OCI-LY1 (cell line): ENCODE data around the gene LILRA5.

Experiments used
- H2AFZ ChIP-seq: fragments of 200-600 bp; sonication (generic), shearing (Covaris generic); 2 replicates; pipeline ENCODE4 v1.6.0; 2014; ENCODE audit warnings: antibody characterized with exemption, mild to moderate bottlenecking, low read length
- H3F3A ChIP-seq: fragments of 200-600 bp; sonication (generic), shearing (Covaris generic); 2 replicates; pipeline ENCODE4 v1.6.0; 2014; ENCODE audit warnings: mild to moderate bottlenecking, antibody characterized with exemption, low read length, moderate library complexity; ENCODE audit not compliant: insufficient read depth
- H3K27ac ChIP-seq: fragments of 200-600 bp; sonication (generic); 2 replicates; pipeline ENCODE4 v1.5.1; 2014; ENCODE audit warnings: low read length, mixed run types, mild to moderate bottlenecking, low read depth; ENCODE audit not compliant: poor library complexity, severe bottlenecking
- H3K27me3 ChIP-seq: fragments of 200-600 bp; sonication (generic); 2 replicates; pipeline ENCODE4 v1.6.0; 2014; ENCODE audit warnings: antibody characterized with exemption, mild to moderate bottlenecking, low read length, moderate library complexity; ENCODE audit not compliant: insufficient read depth
- H3K36me3 ChIP-seq: fragments of 200-600 bp; sonication (generic); 2 replicates; pipeline ENCODE4 v1.6.1; 2014; ENCODE audit warnings: mild to moderate bottlenecking, antibody characterized with exemption, low read length, moderate library complexity, mixed read lengths; ENCODE audit not compliant: insufficient read depth
- H3K4me1 ChIP-seq: fragments of 200-600 bp; sonication (generic); 2 replicates; pipeline ENCODE4 v1.5.1; 2014; ENCODE audit warnings: mild to moderate bottlenecking, low read length, moderate library complexity; ENCODE audit not compliant: insufficient read depth, severe bottlenecking
- H3K4me2 ChIP-seq: fragments of 200-600 bp; sonication (generic), shearing (Covaris generic); 2 replicates; pipeline ENCODE4 v1.6.1; 2014; ENCODE audit warnings: low read length
- H3K4me3 ChIP-seq: fragments of 200-600 bp; sonication (generic); 2 replicates; pipeline ENCODE4 v1.5.1; 2014; ENCODE audit warnings: low read length, low read depth, mild to moderate bottlenecking, mixed read lengths; ENCODE audit not compliant: poor library complexity, severe bottlenecking
- H3K79me2 ChIP-seq: fragments of 200-600 bp; shearing (Covaris generic); 2 replicates; pipeline ENCODE4 v1.6.1; 2016; ENCODE audit warnings: mixed run types, low read length, mixed read lengths; ENCODE audit not compliant: insufficient read depth
- H3K9ac ChIP-seq: fragments of 200-600 bp; sonication (generic), shearing (Covaris generic); 2 replicates; pipeline ENCODE4 v1.6.1; 2014; ENCODE audit warnings: mild to moderate bottlenecking, low read length, mixed read lengths
- H3K9me2 ChIP-seq: fragments of 200-600 bp; sonication (generic), shearing (Covaris generic); 2 replicates; pipeline ENCODE4 v1.6.1; 2014; ENCODE audit warnings: low read depth, mild to moderate bottlenecking, low read length, mixed read lengths
- H3K9me3 ChIP-seq: fragments of 200-600 bp; shearing (Covaris generic); 2 replicates; pipeline ENCODE4 v1.6.1; 2014; ENCODE audit warnings: low read length, mixed read lengths
- H4K20me1 ChIP-seq: fragments of 200-600 bp; sonication (generic), shearing (Covaris generic); 2 replicates; pipeline ENCODE4 v1.6.0; 2016; ENCODE audit warnings: mild to moderate bottlenecking, low read length; ENCODE audit not compliant: insufficient read depth
- EZH2 ChIP-seq: fragments of 200-600 bp; sonication (generic), shearing (Covaris generic); IDR thresholded peaks from 2 replicates; pipeline ENCODE4 v1.8.0; 2017; ENCODE audit warnings: borderline replicate concordance, mixed run types, mild to moderate bottlenecking, antibody characterized with exemption, low read length, moderate library complexity, mixed read lengths
- TF ChIP-seq, protein P1 (sequence below): fragments of 200-600 bp; sonication (generic), shearing (Covaris generic); IDR thresholded peaks from 2 replicates; pipeline ENCODE4 v1.5.1; 2017; ENCODE audit warnings: mild to moderate bottlenecking, antibody characterized with exemption, low read length, moderate library complexity, mixed read lengths

LILRA5 gene

DNA sequence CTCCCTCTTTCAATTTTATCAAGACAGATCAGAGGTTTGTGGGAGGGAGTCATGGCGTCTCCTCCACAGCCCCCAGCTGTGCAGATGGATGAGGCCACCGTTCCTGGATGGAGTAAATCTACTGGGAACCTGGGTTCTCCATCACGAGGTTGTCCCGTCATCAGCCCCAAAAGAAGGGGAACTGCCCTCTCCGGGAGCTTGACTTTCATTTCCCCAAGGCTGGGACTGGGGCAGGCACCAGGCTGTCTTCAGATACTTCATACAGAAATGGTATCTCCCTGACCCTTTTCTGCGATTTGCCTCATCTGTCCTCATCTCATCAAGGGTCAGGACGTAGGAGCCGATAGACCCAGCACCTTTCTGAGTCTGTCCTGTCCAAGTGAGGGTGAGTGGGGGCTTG lies 41.9 kb downstream of the LILRA5 start:
- H3K9ac ChIP-seq: no peak overlapping the region
- no peak overlapping the region for H3K27ac ChIP-seq
- H3K27me3 ChIP-seq: no peaks in the 10 kb centered on the region; the same call in 1 of the 2 replicates
- no peaks in the 10 kb centered on the region for H3K4me1 ChIP-seq
- H3K9me2 ChIP-seq: no peaks in the 10 kb centered on the region
- H3K4me3 ChIP-seq: no peak overlapping the region
- no peaks in the 10 kb centered on the region for H3K9me3 ChIP-seq
- H2AFZ ChIP-seq: no peak overlapping the region
- H3K79me2 ChIP-seq: no peaks in the 10 kb centered on the region
- H3K4me2 ChIP-seq: no peak overlapping the region
- H3F3A ChIP-seq: no peaks in the 10 kb centered on the region
- H3K36me3 ChIP-seq: no peaks in the 10 kb centered on the region
- TF ChIP-seq, protein P1, sequence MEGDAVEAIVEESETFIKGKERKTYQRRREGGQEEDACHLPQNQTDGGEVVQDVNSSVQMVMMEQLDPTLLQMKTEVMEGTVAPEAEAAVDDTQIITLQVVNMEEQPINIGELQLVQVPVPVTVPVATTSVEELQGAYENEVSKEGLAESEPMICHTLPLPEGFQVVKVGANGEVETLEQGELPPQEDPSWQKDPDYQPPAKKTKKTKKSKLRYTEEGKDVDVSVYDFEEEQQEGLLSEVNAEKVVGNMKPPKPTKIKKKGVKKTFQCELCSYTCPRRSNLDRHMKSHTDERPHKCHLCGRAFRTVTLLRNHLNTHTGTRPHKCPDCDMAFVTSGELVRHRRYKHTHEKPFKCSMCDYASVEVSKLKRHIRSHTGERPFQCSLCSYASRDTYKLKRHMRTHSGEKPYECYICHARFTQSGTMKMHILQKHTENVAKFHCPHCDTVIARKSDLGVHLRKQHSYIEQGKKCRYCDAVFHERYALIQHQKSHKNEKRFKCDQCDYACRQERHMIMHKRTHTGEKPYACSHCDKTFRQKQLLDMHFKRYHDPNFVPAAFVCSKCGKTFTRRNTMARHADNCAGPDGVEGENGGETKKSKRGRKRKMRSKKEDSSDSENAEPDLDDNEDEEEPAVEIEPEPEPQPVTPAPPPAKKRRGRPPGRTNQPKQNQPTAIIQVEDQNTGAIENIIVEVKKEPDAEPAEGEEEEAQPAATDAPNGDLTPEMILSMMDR: no peak
- no peak for TF ChIP-seq EZH2
- no peaks in the 10 kb centered on the region for H4K20me1 ChIP-seq

- Histone ChIP-seq H3K9me2 (no peaks in the 10 kb centered on the region), H3K4me3 (no peak overlapping the region), H3K9ac (no peak overlapping the region), H3K27ac (no peak overlapping the region), H3K36me3 (no peaks in the 10 kb centered on the region), H3K79me2 (no peaks in the 10 kb centered on the region), H4K20me1 (no peaks in the 10 kb centered on the region), H3K4me2 (no peak overlapping the region), H2AFZ (no peak overlapping the region), H3F3A (no peaks in the 10 kb centered on the region), H3K9me3 (no peaks in the 10 kb centered on the region), H3K4me1 (no peaks in the 10 kb centered on the region), H3K27me3 (no peaks in the 10 kb centered on the region; the same call in 1 of the 2 replicates)
- TF ChIP-seq, protein P1: no peak
- TF ChIP-seq EZH2: no peak
Observed at GRCh38 chr19:54268936-54269335, 44.0 kb downstream of the LILRA5 start.

DNA sequence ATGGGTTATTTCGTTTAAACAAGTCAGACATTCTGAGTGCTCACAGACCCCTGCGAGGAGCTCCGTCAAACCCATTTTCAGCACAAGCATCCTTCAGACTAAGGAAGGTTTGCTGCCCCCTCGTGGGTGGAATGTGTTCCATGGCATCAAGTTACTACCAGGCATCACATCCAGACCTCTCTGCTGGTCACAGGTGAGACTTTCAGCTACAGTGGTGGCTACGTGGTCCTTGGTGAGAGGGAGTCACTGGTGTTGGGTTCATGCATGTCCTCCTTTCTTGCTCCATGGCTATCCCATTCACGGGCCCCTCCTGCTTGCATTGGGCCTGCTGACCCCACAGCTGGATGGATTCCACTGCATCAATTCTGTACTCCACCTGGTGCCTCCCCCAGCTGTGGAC lies 46.8 kb downstream of the LILRA5 start:
- Histone ChIP-seq H3K36me3 (no peaks in the 10 kb centered on the region), H3K27me3 (no peaks in the 10 kb centered on the region), H3K4me2 (no peak overlapping the region), H3K4me1 (no peaks in the 10 kb centered on the region), H3K9me3 (no peaks in the 10 kb centered on the region), H3K79me2 (no peaks in the 10 kb centered on the region), H4K20me1 (no peaks in the 10 kb centered on the region), H2AFZ (no peak overlapping the region), H3K9ac (no peak overlapping the region), H3K27ac (no peak overlapping the region), H3K4me3 (no peak overlapping the region), H3K9me2 (no peaks in the 10 kb centered on the region), H3F3A (no peaks in the 10 kb centered on the region)
- no peak for TF ChIP-seq EZH2
- TF ChIP-seq, protein P1: peak; percentile 79
